Esophagus muscularis mucosa (tissue), 4 donors: ENCODE measurements around the gene ATP7A.

Source experiments
- CTCF ChIP-seq, 3 experiments: fragments of 200-600 bp in 2 of 3; fragments of 450-650 bp in 1 of 3; sonication (generic) in 2 of 3; IDR thresholded peaks; one replicate each; pipeline ENCODE4 v1.5.1; 2017 to 2019; ENCODE audit warnings: antibody characterized with exemption in 3 of 3, mild to moderate bottlenecking in 2 of 3, moderate library complexity in 1 of 3
- EP300 ChIP-seq: sonication (generic); formaldehyde crosslinking; IDR thresholded peaks from one replicate; pipeline ENCODE4 v1.6.1; 2017; ENCODE audit warnings: antibody characterized with exemption
- POLR2A ChIP-seq: fragments of 450-650 bp; IDR thresholded peaks from one replicate; pipeline ENCODE4 v1.6.1; 2017; ENCODE audit warnings: antibody characterized with exemption, moderate library complexity, mild to moderate bottlenecking, low read depth

DNA sequence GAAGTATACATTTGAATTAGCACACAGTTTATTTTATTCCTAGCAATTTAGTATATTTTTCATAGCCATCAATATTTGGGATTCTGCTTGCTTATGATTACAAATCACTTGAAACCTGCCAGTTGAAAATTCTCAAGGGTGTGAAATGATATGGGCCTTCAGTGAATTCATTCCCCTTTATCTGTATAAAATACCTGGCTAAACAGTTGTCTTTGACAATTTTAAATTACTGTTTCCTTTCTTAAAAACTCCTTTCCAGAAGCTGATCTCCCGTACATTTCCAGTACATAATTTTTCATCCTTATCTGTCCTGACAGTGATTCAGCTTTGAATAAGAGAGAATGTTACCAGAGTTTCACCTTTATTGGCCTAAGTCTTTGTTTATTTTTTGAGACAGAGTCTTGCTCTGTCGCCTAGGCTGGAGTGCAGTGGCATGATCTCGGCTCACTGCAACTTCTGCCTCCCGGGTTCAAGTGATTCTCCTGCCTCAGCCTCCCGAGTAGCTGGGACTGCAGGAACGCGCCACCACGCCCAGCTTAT, 13.9 kb downstream of the ATP7A start:
- TF ChIP-seq CTCF (IDR thresholded peaks at IDR 0.05): no peak
- no peak for TF ChIP-seq EP300
- TF ChIP-seq POLR2A: no peak
